GM06990 (cell line): ENCODE results near the gene PLEKHG4.

Experiments used
- DNase-seq: peaks from one replicate; pipeline ENCODE4 v3.0.0-alpha.2; 2011; ENCODE audit not compliant: insufficient read length; ENCODE audit errors: extremely low read depth
- H3K27me3 ChIP-seq: replicated peaks from 2 replicates; pipeline ENCODE4 v1.6.0; 2011; ENCODE audit warnings: low read length; ENCODE audit not compliant: control insufficient read depth, insufficient read depth
- H3K36me3 ChIP-seq: 2 replicates; pipeline ENCODE4 v1.5.1; 2011; ENCODE audit warnings: low read length; ENCODE audit not compliant: control insufficient read depth, insufficient read depth
- H3K4me3 ChIP-seq: replicated peaks from 2 replicates; pipeline ENCODE4 v1.5.1; 2011; ENCODE audit warnings: low read depth, mild to moderate bottlenecking, control low read depth, low read length
- CTCF ChIP-seq: IDR thresholded peaks from 2 replicates; pipeline ENCODE4 v1.5.1; 2011; ENCODE audit warnings: low read length, control low read depth, mild to moderate bottlenecking, inconsistent platforms; ENCODE audit not compliant: insufficient read depth, poor library complexity, severe bottlenecking

The PLEKHG4 gene

GRCh38 chr16:67265834-67266233 is 13.5 kb upstream of the PLEKHG4 start:
- Histone ChIP-seq H3K36me3 (no peaks in the 10 kb centered on the region), H3K27me3 (no peaks in the 10 kb centered on the region), H3K4me3 (no peak overlapping the region)
- no peak for TF ChIP-seq CTCF
- DNase-seq, result no peak

- DNase-seq, result no peak
- Histone ChIP-seq H3K4me3 (no peak overlapping the region), H3K27me3 (no peaks in the 10 kb centered on the region), H3K36me3 (no peaks in the 10 kb centered on the region)
- no peak for TF ChIP-seq CTCF
Measured at GRCh38 chr16:67268136-67268579, 11.2 kb upstream of the PLEKHG4 start.

GRCh38 chr16:67269766-67270165 is 9.6 kb upstream of the PLEKHG4 start:
- no peak for TF ChIP-seq CTCF
- Histone ChIP-seq H3K36me3 (no peaks in the 10 kb centered on the region), H3K27me3 (no peaks in the 10 kb centered on the region), H3K4me3 (no peak overlapping the region)
- DNase-seq, result no peak

- H3K27me3 ChIP-seq, result no peaks in the 10 kb centered on the region
- no peak for DNase-seq
- TF ChIP-seq CTCF, result no peak
- no peak overlapping the region for H3K4me3 ChIP-seq
- H3K36me3 ChIP-seq, result no peaks in the 10 kb centered on the region
Measured at GRCh38 chr16:67270931-67271338, 8.4 kb upstream of the PLEKHG4 start.

GRCh38 chr16:67271446-67271845 is 7.9 kb upstream of the PLEKHG4 start:
- no peak for DNase-seq
- TF ChIP-seq CTCF, result no peak
- H3K27me3 ChIP-seq, result no peaks in the 10 kb centered on the region
- no peak overlapping the region for H3K4me3 ChIP-seq
- H3K36me3 ChIP-seq, result no peaks in the 10 kb centered on the region; the same call in 1 of the 2 replicates

- Histone ChIP-seq H3K4me3 (no peak overlapping the region), H3K36me3 (no peaks in the 10 kb centered on the region; the same call in 1 of the 2 replicates), H3K27me3 (no peaks in the 10 kb centered on the region)
- no peak for DNase-seq
- TF ChIP-seq CTCF, result no peak
Measured at GRCh38 chr16:67275321-67275720, 4.0 kb upstream of the PLEKHG4 start.
